ENCODE results near the gene SULT1A2. TPM values are rescaled to one million over a fixed set of nuclear protein-coding genes. Genes with fewer than 3 reads are reported as not detected.
"Not testable (repeated sequence)": the region's sequence is repeated elsewhere in the genome, so short reads cannot be mapped to it uniquely, and the experiment has no call there.

SULT1A2 gene
- total RNA-seq, 4 donors from 2014 or later: 0.79 to 5.0 (median 2.4) TPM

- not testable (repeated sequence) for DNase-seq (ENCODE audit: low spot score); ATAC-seq (ENCODE audit: low FRiP score)
Observed at GRCh38 chr16:28607681-28608495, 11.0 kb upstream of the SULT1A2 start.

GRCh38 chr16:28607116-28607623, 10.3 kb upstream of the SULT1A2 start:
- TF ChIP-seq CTCF (IDR thresholded peaks at IDR 0.05): no peak
- DNase-seq (ENCODE audit: low spot score) (no peak), ATAC-seq (ENCODE audit: low FRiP score) (no peak)

GRCh38 chr16:28606291-28607115, 9.7 kb upstream of the SULT1A2 start:
- ATAC-seq (ENCODE audit: low FRiP score) (no peak), DNase-seq (ENCODE audit: low spot score) (no peak)
- no peak for TF ChIP-seq CTCF (IDR thresholded peaks at IDR 0.05)

GRCh38 chr16:28604186-28604565, 7.3 kb upstream of the SULT1A2 start:
- no peak for TF ChIP-seq CTCF (IDR thresholded peaks at IDR 0.05)
- DNase-seq (ENCODE audit: low spot score) (no peak), ATAC-seq (ENCODE audit: low FRiP score) (no peak)

GRCh38 chr16:28603381-28604185, 6.7 kb upstream of the SULT1A2 start:
- no peak for TF ChIP-seq CTCF (IDR thresholded peaks at IDR 0.05)
- ATAC-seq (ENCODE audit: low FRiP score): no peak
- no peak for DNase-seq (ENCODE audit: low spot score)

GRCh38 chr16:28602529-28602928, 5.7 kb upstream of the SULT1A2 start:
- ATAC-seq (ENCODE audit: low FRiP score) (no peak), DNase-seq (ENCODE audit: low spot score) (no peak)
- no peak for TF ChIP-seq CTCF (IDR thresholded peaks at IDR 0.05)

GRCh38 chr16:28602062-28602461, 5.2 kb upstream of the SULT1A2 start:
- DNase-seq (ENCODE audit: low spot score); ATAC-seq (ENCODE audit: low FRiP score): not testable (repeated sequence)

GRCh38 chr16:28601589-28601988, 4.7 kb upstream of the SULT1A2 start:
- not testable (repeated sequence) for DNase-seq (ENCODE audit: low spot score); ATAC-seq (ENCODE audit: low FRiP score)

GRCh38 chr16:28600965-28601364, 4.1 kb upstream of the SULT1A2 start:
- not testable (repeated sequence) for ATAC-seq (ENCODE audit: low FRiP score); DNase-seq (ENCODE audit: low spot score)

- ATAC-seq (ENCODE audit: low FRiP score); DNase-seq (ENCODE audit: low spot score): not testable (repeated sequence)
Observed at GRCh38 chr16:28599377-28600285, 2.8 kb upstream of the SULT1A2 start.
